Lower lobe of right lung (tissue), 2 donors: ENCODE results near the gene SIAE. TPM values are rescaled to one million over a fixed set of nuclear protein-coding genes. Genes with fewer than 3 reads are reported as not detected.

Source experiments
- ATAC-seq, 2 donors: fragments of 200-7000 bp; cut with Tn5 transposase; one replicate each; pipeline ENCODE4 v1.9.1; 2020 to 2022; ENCODE audit warnings: mild to moderate bottlenecking in 2 of 2, moderate library complexity in 2 of 2
- DNase-seq: peaks from one replicate; pipeline ENCODE4 v3.0.0-alpha.2; 2020
- H3K27ac ChIP-seq: fragments of 200-600 bp; one replicate; pipeline ENCODE4 v1.8.0; 2022
- H3K27me3 ChIP-seq: fragments of 200-600 bp; one replicate; pipeline ENCODE4 v1.8.0; 2022; ENCODE audit warnings: low read depth
- H3K36me3 ChIP-seq: fragments of 200-600 bp; one replicate; pipeline ENCODE4 v1.8.0; 2022; ENCODE audit warnings: mild to moderate bottlenecking
- H3K4me1 ChIP-seq: fragments of 200-600 bp; one replicate; pipeline ENCODE4 v1.8.0; 2022
- H3K4me3 ChIP-seq: fragments of 200-600 bp; one replicate; pipeline ENCODE4 v1.8.0; 2022; ENCODE audit warnings: mild to moderate bottlenecking
- H3K9me3 ChIP-seq: fragments of 200-600 bp; one replicate; pipeline ENCODE4 v1.8.0; 2022
- intact Hi-C: fragments of 100-400 bp; cut with DNase I; formaldehyde crosslinking; loops from one replicate; pipeline ENCODE4 v1.11.0; 2022
- total RNA-seq: library from RNA; stranded (reverse); fragmentation: NEBNext Ultra II Directional; extraction: Animal tissue kit (Norgen Biotek cat#: 25700); gene quantifications from one replicate; pipeline ENCODE4 v1.2.1, GENCODE V29; 2021
- TF ChIP-seq, protein P1 (sequence below): fragments of 200-600 bp; IDR thresholded peaks from one replicate; pipeline ENCODE4 v1.8.0; 2022; ENCODE audit warnings: antibody characterized with exemption, mild to moderate bottlenecking
- donor health status: DM: no; HTN: yes; CAD: no; lungs with severe emphysema.

The SIAE gene
- total RNA-seq, 1 donor from 2014 or later = 41.4 TPM

- TF ChIP-seq, protein P1, sequence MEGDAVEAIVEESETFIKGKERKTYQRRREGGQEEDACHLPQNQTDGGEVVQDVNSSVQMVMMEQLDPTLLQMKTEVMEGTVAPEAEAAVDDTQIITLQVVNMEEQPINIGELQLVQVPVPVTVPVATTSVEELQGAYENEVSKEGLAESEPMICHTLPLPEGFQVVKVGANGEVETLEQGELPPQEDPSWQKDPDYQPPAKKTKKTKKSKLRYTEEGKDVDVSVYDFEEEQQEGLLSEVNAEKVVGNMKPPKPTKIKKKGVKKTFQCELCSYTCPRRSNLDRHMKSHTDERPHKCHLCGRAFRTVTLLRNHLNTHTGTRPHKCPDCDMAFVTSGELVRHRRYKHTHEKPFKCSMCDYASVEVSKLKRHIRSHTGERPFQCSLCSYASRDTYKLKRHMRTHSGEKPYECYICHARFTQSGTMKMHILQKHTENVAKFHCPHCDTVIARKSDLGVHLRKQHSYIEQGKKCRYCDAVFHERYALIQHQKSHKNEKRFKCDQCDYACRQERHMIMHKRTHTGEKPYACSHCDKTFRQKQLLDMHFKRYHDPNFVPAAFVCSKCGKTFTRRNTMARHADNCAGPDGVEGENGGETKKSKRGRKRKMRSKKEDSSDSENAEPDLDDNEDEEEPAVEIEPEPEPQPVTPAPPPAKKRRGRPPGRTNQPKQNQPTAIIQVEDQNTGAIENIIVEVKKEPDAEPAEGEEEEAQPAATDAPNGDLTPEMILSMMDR = no peak
- no peaks in the 10 kb centered on the region for H3K9me3 ChIP-seq
- intact Hi-C loops = no loop called here
- H3K4me3 ChIP-seq = peak overlapping the region; percentile 54
- H3K27me3 ChIP-seq = peaks cover 11% of the 10 kb centered on the region
- H3K4me1 ChIP-seq = peaks cover 24% of the 10 kb centered on the region
- H3K27ac ChIP-seq = peak overlapping the region; percentile 81
- ATAC-seq = peak; percentile 85 to 90
- peak; percentile 62 for DNase-seq
- no peaks in the 10 kb centered on the region for H3K36me3 ChIP-seq
Measured at GRCh38 chr11:124717786-124718651, 44.5 kb upstream of the SIAE start.

DNA sequence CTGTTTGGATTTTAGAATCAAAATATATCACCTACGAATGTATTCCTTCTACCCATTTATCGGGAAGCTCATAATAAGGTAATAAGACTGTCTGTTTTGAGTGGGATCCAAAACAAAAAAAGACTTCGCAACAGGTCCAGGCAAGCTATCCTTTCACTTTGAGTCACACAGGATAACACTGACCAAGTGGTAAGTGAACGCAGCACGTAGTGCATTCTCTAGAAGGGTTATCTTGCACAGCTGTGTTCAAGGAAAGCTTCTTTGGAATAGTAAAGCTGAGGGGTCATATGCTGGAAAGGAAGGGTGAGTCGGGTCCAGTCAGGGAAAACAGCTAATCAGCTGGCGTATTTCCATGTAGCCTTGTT lies 43.9 kb upstream of the SIAE start:
- peak in 1 of 2 donors; percentile 57 for ATAC-seq
- no peak for DNase-seq
- TF ChIP-seq, protein P1 = no peak
- Histone ChIP-seq H3K36me3 (no peaks in the 10 kb centered on the region), H3K4me1 (peaks cover 24% of the 10 kb centered on the region), H3K4me3 (peak overlapping the region; percentile 54), H3K27ac (peak overlapping the region; percentile 81), H3K27me3 (peaks cover 11% of the 10 kb centered on the region), H3K9me3 (no peaks in the 10 kb centered on the region)
- intact Hi-C loops = no loop called here

GRCh38 chr11:124716591-124716990 lies 43.1 kb upstream of the SIAE start:
- DNase-seq = no peak
- no peak overlapping the region for H3K4me3 ChIP-seq
- H3K27ac ChIP-seq = peak overlapping the region; percentile 81
- no peaks in the 10 kb centered on the region for H3K36me3 ChIP-seq
- peaks cover 11% of the 10 kb centered on the region for H3K27me3 ChIP-seq
- peaks cover 24% of the 10 kb centered on the region for H3K4me1 ChIP-seq
- intact Hi-C loops = no loop called here
- no peak for ATAC-seq
- H3K9me3 ChIP-seq = no peaks in the 10 kb centered on the region
- TF ChIP-seq, protein P1 = no peak

GRCh38 chr11:124712392-124712791 lies 38.9 kb upstream of the SIAE start:
- intact Hi-C loops = no loop called here
- no peak for ATAC-seq
- H3K27me3 ChIP-seq = no peaks in the 10 kb centered on the region
- H3K27ac ChIP-seq = no peak overlapping the region
- H3K4me3 ChIP-seq = no peak overlapping the region
- no peaks in the 10 kb centered on the region for H3K9me3 ChIP-seq
- TF ChIP-seq, protein P1 = no peak
- no peak for DNase-seq
- H3K4me1 ChIP-seq = peaks cover 10% of the 10 kb centered on the region
- H3K36me3 ChIP-seq = no peaks in the 10 kb centered on the region

- H3K27ac ChIP-seq = no peak overlapping the region
- no peak for ATAC-seq
- H3K27me3 ChIP-seq = no peaks in the 10 kb centered on the region
- H3K9me3 ChIP-seq = no peaks in the 10 kb centered on the region
- H3K4me3 ChIP-seq = no peak overlapping the region
- DNase-seq = no peak
- no peaks in the 10 kb centered on the region for H3K36me3 ChIP-seq
- TF ChIP-seq, protein P1 = no peak
- no peaks in the 10 kb centered on the region for H3K4me1 ChIP-seq
- intact Hi-C loops = no loop called here
Measured at GRCh38 chr11:124707829-124708228, 34.3 kb upstream of the SIAE start.
